GM13976 (cell line): ENCODE measurements around the gene TEP1.
"Not testable (repeated sequence)": the region's sequence is repeated elsewhere in the genome, so short reads cannot be mapped to it uniquely, and the experiment has no call there.

Experiments
- DNase-seq: peaks from one replicate; pipeline ENCODE4 v3.0.0; 2012; ENCODE audit warnings: low spot score
- CTCF ChIP-seq: IDR thresholded peaks from 2 replicates; pipeline ENCODE4 v1.5.1; 2012; ENCODE audit warnings: borderline replicate concordance, mild to moderate bottlenecking; ENCODE audit not compliant: insufficient read depth; ENCODE audit errors: extremely low read depth, missing control alignments, control extremely low read depth
- in situ Hi-C: fragments of 300-500 bp; cut with MboI; formaldehyde crosslinking; loops from one replicate; pipeline ENCODE4 v1.12.0; 2022; ENCODE audit warnings: low sequenced_read_pairs, mixed read lengths, inconsistent platforms; ENCODE audit not compliant: unreplicated experiment

TEP1 gene

GRCh38 chr14:20347747-20348146 is 65.6 kb downstream of the TEP1 start:
- in situ Hi-C loops: loop anchor here (25.0 kb wide), 1 partner anchor 515 kb away; no protein-coding TSS in a partner anchor
- no peak for TF ChIP-seq CTCF
- DNase-seq: no peak

DNA sequence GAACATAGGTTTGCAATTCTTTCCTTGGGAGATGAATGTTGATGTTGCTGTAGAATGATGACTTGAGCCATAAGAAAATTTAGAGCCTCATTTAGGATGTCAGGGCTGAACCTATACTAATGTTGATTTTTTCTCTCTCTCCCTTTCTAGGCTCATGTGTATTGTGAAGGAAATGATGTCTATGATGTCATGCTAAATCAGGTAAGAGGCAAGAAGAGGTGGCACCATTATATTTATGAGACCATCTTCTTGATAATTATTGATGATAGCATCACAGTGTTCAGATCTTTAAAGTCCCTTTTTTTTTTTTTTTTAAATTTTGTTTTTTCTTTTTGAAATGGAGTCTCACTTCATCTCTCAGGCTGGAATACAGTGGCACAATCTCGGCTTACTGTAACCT is 66.6 kb downstream of the TEP1 start:
- DNase-seq: no peak
- in situ Hi-C loops: loop anchor here (25.0 kb wide), 1 partner anchor 516 kb away; no protein-coding TSS in a partner anchor
- TF ChIP-seq CTCF: no peak

- in situ Hi-C loops: loop anchor here (25.0 kb wide), 1 partner anchor 517 kb away; no protein-coding TSS in a partner anchor
- TF ChIP-seq CTCF: no peak
- DNase-seq: no peak
Observed at GRCh38 chr14:20345366-20345765, 67.9 kb downstream of the TEP1 start.

- in situ Hi-C loops: loop anchor here (25.0 kb wide), 1 partner anchor 518 kb away; no protein-coding TSS in a partner anchor
- no peak for TF ChIP-seq CTCF
- no peak for DNase-seq
Observed at GRCh38 chr14:20343862-20344220, 69.5 kb downstream of the TEP1 start.

DNA sequence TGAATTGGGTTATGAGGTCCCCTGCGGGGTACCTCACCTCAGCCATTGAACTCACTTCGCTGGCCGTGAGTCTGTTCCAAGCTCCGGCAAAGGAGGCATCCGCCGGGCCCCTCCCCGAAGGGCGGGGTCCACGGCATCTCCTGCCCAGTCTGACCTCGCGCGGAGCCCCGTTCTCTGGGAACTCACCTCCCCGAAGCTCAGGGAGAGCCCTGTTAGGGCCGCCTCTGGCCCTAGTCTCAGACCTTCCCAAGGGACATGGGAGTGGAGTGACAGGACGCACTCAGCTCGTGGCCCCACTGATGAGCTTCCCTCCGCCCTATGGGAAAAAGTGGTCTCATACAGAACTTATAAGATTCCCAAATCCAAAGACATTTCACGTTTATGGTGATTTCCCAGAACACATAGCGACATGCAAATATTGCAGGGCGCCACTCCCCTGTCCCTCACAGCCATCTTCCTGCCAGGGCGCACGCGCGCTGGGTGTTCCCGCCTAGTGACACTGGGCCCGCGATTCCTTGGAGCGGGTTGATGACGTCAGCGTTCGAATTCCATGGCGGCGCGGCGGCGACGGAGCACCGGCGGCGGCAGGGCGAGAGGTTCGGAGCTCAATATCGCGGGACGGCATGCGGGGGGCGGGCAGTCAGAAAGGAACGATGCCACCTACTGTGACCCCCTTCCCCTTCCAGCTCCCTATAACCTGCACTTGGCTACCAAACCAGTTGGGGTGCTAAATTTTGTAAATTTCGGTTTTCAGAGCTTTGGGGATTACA is 70.0 kb downstream of the TEP1 start, which contains the start of gene PARP2:
TSS of gene PARP2 (plus strand) at position 544 of the 770 bp plus-strand sequence. CDS start at position 551, 7 bp downstream.
- peak; percentile 94 for DNase-seq
- no peak for TF ChIP-seq CTCF
- in situ Hi-C loops: loop anchor here (25.0 kb wide), 1 partner anchor 519 kb away; no protein-coding TSS in a partner anchor

DNA sequence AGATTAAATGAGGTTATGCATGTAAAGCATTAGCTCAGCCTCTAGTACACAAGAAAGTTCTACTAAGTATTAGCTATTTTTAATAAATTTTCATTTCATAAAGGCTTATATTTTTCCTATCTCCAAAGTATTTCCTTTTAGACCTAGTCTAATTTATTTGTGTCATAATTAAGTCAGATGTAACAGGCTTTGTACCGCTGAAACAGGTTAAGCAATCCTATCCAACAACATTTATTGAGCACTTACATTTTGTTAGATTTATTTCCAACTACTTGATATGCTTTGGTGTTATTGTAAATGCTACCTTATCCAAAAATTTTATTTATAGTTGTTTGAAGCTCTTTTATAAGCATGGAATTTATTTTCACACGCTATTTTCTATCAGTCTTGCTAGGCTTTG is 71.7 kb downstream of the TEP1 start:
- DNase-seq: no peak
- no peak for TF ChIP-seq CTCF
- in situ Hi-C loops: loop anchor here (25.0 kb wide), 1 partner anchor 521 kb away; no protein-coding TSS in a partner anchor

DNA sequence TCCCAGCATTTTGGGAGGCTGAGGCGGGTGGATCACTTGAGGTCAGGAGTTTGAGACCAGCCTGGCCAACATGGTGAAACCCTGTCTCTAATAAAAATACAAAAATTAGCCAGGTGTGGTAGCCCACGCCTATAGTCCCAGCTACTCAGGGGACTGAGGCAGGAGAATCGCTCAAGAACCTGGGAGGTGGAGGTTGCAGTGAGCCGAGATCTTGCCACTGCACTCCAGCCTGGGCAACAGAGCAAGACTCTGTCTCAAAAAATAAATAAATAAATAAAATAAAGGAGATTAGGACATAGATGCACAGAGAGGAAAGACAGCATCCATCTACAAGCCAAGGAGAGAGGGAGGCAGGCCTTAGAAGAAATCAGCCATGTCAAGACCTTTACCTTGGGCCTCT is 72.3 kb downstream of the TEP1 start:
- in situ Hi-C loops: loop anchor here (25.0 kb wide), 1 partner anchor 521 kb away; no protein-coding TSS in a partner anchor

More for the DNA sequence above, 72.3 kb downstream of the TEP1 start:
- DNase-seq: not testable (repeated sequence)
